Peyer's patch (tissue), 4 donors: Measurements from ENCODE around the gene EXOC3L2. TPM values are rescaled to one million over a fixed set of nuclear protein-coding genes. Genes with fewer than 3 reads are reported as not detected.

Source experiments
- DNase-seq, 3 donors: peaks; one replicate each; pipeline ENCODE4 v3.0.0-alpha.2; 2017 to 2019
- H3K27ac ChIP-seq, 4 donors: fragments of 200-600 bp; sonication (generic); one replicate each; pipeline ENCODE4 v1.5.1; 2016 to 2019
- H3K27me3 ChIP-seq, 2 donors: fragments of 200-600 bp; sonication (generic); one replicate each; pipeline ENCODE4 v1.5.1; 2019
- H3K36me3 ChIP-seq, 3 donors: fragments of 200-600 bp; sonication (generic); one replicate each; pipeline ENCODE4 v1.5.1; 2016 to 2019
- H3K4me1 ChIP-seq, 4 donors: fragments of 200-600 bp; sonication (generic); one replicate each; pipeline ENCODE4 v1.5.1; 2016 to 2019
- H3K4me3 ChIP-seq, 4 donors: fragments of 200-600 bp; sonication (generic); 1 replicate in 3 of 4; 2 replicates in 1 of 4; pipeline ENCODE4 v1.5.1; 2016 to 2019; ENCODE audit warnings: mild to moderate bottlenecking in 1 of 4
- H3K9me3 ChIP-seq, 4 donors: fragments of 200-600 bp; sonication (generic); one replicate each; pipeline ENCODE4 v1.5.1; 2016 to 2019; ENCODE audit warnings: mild to moderate bottlenecking in 1 of 4
- POLR2A ChIP-seq, 2 donors: fragments of 450-650 bp; IDR thresholded peaks; one replicate each; pipeline ENCODE4 v1.5.1; 2017; ENCODE audit warnings: antibody characterized with exemption in 2 of 2, mild to moderate bottlenecking in 2 of 2, moderate library complexity in 2 of 2
- total RNA-seq, 4 donors: library from RNA; depleted of rRNA; stranded (reverse); fragments of >200 nt; gene quantifications; one replicate each; pipeline ENCODE4 v1.1.0, GENCODE V29; 2016
- TF ChIP-seq, protein P1 (sequence below), 6 experiments: fragments of 450-650 bp in 4 of 6; fragments of 200-600 bp in 2 of 6; sonication (generic) in 1 of 6; IDR thresholded peaks; one replicate each; pipeline ENCODE4 v1.5.1; 2017 to 2019; ENCODE audit warnings: antibody characterized with exemption in 6 of 6, mild to moderate bottlenecking in 3 of 6, moderate library complexity in 1 of 6

The EXOC3L2 gene
- total RNA-seq, 4 donors from 2014 or later = 1.5 to 8.3 (median 1.5) TPM

DNA sequence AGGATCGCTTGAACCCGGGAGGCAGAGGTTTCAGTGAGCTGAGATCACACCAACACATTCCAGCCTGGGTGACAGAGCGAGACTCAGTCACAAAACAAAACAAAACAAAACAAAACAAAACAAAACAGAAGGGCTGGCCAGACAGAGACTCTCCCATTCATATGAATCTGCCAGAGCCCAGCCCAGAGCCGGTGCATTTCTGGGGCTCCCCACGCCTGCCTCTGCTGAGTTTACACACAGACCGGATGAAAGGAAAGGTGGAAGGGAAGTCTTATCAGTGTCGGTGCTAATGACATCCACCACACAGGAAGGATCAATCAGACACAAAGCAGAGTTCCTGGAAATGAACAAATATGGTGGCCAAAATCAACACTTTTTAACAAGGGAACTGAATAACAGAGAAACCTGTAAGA, 74.0 kb downstream of the EXOC3L2 start:
- DNase-seq = no peak
- no peaks in the 10 kb centered on the region for H3K9me3 ChIP-seq
- peaks cover 0 to 9% (median 4%) of the 10 kb centered on the region in 4 donors for H3K4me1 ChIP-seq
- no peaks in the 10 kb centered on the region for H3K27me3 ChIP-seq
- H3K27ac ChIP-seq = peak overlapping the region in 3 of 4 donors; percentile 5 to 17 (median 14)
- TF ChIP-seq POLR2A (IDR thresholded peaks at IDR 0.05) = no peak
- TF ChIP-seq, protein P1, sequence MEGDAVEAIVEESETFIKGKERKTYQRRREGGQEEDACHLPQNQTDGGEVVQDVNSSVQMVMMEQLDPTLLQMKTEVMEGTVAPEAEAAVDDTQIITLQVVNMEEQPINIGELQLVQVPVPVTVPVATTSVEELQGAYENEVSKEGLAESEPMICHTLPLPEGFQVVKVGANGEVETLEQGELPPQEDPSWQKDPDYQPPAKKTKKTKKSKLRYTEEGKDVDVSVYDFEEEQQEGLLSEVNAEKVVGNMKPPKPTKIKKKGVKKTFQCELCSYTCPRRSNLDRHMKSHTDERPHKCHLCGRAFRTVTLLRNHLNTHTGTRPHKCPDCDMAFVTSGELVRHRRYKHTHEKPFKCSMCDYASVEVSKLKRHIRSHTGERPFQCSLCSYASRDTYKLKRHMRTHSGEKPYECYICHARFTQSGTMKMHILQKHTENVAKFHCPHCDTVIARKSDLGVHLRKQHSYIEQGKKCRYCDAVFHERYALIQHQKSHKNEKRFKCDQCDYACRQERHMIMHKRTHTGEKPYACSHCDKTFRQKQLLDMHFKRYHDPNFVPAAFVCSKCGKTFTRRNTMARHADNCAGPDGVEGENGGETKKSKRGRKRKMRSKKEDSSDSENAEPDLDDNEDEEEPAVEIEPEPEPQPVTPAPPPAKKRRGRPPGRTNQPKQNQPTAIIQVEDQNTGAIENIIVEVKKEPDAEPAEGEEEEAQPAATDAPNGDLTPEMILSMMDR (IDR thresholded peaks at IDR 0.05) = no peak
- no peak overlapping the region for H3K4me3 ChIP-seq
- H3K36me3 ChIP-seq = no peaks in the 10 kb centered on the region

DNA sequence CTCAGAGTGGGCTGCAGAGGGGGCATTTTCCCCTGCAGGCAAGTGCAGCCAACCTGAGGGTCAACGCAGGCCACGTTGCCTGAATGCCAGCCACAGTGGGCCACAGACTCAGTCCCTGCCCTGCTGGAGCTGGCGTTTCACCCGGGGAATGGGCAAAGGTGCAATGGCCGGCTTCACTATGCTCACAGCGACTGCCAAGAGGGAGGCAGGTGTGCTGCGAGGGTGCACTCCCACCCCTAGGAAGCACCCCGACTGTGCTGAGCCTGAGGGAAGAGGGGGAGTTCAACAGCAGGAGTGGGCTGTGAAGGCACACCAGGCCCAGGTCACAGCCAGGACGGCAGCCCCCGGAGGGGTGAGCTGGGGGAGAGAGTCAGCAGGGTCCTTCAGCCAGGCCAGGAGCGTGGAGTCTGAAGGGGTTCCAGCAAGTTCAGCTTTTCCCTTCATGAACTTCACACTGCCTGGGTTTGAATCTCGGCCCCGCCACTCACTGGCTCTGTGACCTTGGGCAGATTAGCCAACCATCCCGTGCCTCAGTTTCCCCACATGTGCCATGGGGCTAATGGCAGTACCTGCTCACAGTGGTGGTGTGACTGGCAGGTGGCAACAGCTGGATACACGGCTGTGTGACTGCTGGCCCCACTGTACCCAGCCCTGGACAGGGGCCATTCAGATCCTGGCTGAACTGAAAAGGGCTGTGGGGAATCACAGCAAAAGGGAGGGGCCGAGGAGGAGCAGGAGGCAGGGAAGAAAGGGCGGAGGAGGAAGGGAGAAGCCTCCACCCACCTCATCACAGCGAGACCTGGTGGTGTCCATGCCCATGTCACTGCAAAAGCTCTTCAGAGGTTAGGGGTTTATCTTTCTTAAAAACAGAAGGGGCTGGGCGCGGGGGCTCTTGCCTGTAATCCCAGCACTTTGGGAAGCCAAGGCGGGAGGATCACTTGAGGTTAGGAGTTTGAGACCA, 74.8 kb downstream of the EXOC3L2 start:
- TF ChIP-seq, protein P1 (IDR thresholded peaks at IDR 0.05) = no peak
- TF ChIP-seq POLR2A (IDR thresholded peaks at IDR 0.05) = no peak
- DNase-seq = no peak
- Histone ChIP-seq H3K27me3 (no peaks in the 10 kb centered on the region), H3K4me3 (no peak overlapping the region), H3K4me1 (peaks cover 0 to 9% (median 4%) of the 10 kb centered on the region in 4 donors), H3K36me3 (no peaks in the 10 kb centered on the region), H3K9me3 (no peaks in the 10 kb centered on the region), H3K27ac (peak overlapping the region in 2 of 4 donors; percentile 14 to 17)

DNA sequence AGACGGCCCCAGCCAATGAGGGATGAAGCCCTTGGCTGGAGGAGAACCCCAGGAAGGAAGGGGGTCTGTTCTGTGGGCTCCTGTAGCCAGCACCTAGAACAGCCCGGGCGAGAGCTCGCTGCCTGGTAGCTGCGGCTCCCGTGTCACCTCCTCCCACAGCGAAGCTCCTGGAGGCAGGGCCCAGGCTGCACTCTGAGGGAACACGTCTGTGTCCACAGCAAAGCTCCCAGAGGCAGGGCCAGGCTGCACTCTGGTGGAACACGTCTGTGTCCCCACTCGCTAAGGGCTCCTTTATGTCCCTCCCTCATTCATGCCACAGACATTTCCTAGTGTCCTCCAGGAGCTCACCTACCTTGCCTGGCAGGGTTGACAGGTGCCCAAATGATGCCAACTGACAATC, 75.6 kb downstream of the EXOC3L2 start:
- Histone ChIP-seq H3K4me1 (peaks cover 0 to 14% (median 6%) of the 10 kb centered on the region in 4 donors), H3K9me3 (no peaks in the 10 kb centered on the region), H3K4me3 (no peak overlapping the region), H3K27ac (no peak overlapping the region), H3K36me3 (no peaks in the 10 kb centered on the region), H3K27me3 (no peaks in the 10 kb centered on the region)
- no peak for DNase-seq
- TF ChIP-seq, protein P1 (IDR thresholded peaks at IDR 0.05) = no peak
- no peak for TF ChIP-seq POLR2A (IDR thresholded peaks at IDR 0.05)

DNA sequence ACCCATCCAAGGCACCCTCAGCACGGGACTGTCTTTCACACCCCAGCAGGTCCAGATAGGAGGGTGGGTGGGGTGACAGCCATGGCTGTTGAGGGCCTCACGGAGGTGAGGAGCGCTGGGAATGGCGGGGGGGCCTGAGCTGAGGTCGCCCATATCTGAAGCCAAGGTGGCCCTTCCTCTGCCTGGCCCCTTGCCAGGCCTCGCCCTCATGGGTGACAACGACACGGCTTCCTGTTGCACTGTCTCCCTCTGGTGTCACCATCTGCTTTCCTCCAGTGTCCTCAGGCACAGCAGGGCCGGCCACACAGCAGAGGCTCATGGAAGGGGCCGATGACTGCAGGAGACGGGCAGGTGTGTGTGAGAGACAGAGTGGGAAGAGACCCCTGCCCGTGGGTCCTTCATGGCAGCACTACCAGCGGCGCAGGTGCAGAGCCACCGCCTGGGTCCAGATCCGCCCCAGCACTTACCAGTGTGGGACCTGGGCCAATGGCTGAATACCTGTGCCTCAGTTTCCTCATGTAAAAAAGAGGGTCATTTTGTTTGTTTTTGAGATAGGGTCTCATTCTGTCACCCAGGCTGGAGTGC, 76.3 kb downstream of the EXOC3L2 start:
- TF ChIP-seq, protein P1 (IDR thresholded peaks at IDR 0.05) = no peak
- no peak for TF ChIP-seq POLR2A (IDR thresholded peaks at IDR 0.05)
- Histone ChIP-seq H3K36me3 (no peaks in the 10 kb centered on the region), H3K4me3 (no peak overlapping the region), H3K9me3 (no peaks in the 10 kb centered on the region), H3K27me3 (no peaks in the 10 kb centered on the region), H3K4me1 (peaks cover 0 to 18% (median 8%) of the 10 kb centered on the region in 4 donors), H3K27ac (no peak overlapping the region)
- no peak for DNase-seq

DNA sequence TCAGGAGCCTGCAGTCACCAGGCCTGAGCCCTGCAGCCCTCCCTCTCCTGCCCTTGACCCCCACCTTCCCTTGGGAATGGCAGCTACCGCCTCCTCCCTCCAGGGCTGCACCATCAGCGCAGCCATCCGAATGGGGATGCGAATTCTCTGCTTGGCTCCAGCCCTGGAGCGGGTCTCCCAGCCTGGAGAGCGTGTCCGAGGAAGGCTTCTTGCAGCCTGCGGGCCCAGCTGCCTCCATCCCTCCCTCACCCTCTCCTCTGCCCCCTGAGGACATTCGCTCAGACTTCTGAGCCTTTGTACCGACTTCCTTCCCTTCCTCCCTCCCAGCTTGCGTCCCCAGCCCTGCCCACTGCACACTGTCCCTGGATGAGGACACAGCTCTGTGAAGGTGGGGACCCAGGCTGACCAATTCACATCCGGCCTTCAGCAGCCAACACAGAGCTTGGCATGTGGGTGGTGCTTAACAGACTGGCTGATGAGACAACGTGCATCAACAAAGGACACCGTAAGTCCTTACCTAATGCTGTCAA, 78.4 kb downstream of the EXOC3L2 start:
- DNase-seq = no peak
- TF ChIP-seq POLR2A (IDR thresholded peaks at IDR 0.05) = no peak
- no peaks in the 10 kb centered on the region for H3K27me3 ChIP-seq
- no peak overlapping the region for H3K4me3 ChIP-seq
- no peak overlapping the region for H3K27ac ChIP-seq
- no peaks in the 10 kb centered on the region for H3K9me3 ChIP-seq
- no peaks in the 10 kb centered on the region for H3K36me3 ChIP-seq
- H3K4me1 ChIP-seq = peaks cover 0 to 16% (median 6%) of the 10 kb centered on the region in 4 donors
